CD4-positive, alpha-beta memory T cell (primary cell): ENCODE results near the gene RFX3. TPM values are rescaled to one million over a fixed set of nuclear protein-coding genes. Genes with fewer than 3 reads are reported as not detected.
"Not testable (repeated sequence)": the region's sequence is repeated elsewhere in the genome, so short reads cannot be mapped to it uniquely, and the experiment has no call there.

Source experiments
- CTCF ChIA-PET: fragments of 350-600 bp; sonication (Branson Sonifier 250); formaldehyde crosslinking; loops from one replicate; lab custom pipeline; 2021; ENCODE audit warnings: inconsistent platforms; ENCODE audit not compliant: partially characterized antibody; lab: Charles Lee
- POLR2A ChIA-PET: fragments of 350-600 bp; sonication (Branson Sonifier 250); formaldehyde crosslinking; loops from one replicate; lab custom pipeline; 2021; ENCODE audit not compliant: partially characterized antibody; lab: Charles Lee
- DNase-seq, 5 donors: peaks; one replicate each; pipeline versions ENCODE4 v3.0.0 to v3.0.0-alpha.2; 2020 to 2022; ENCODE audit warnings: mixed read lengths in 1 of 5
- H3K27ac ChIP-seq: one replicate; pipeline ENCODE4 v1.7.0; 2013; ENCODE audit warnings: low read depth, low read length
- H3K27me3 ChIP-seq: 2 replicates; pipeline ENCODE4 v1.7.0; 2013; ENCODE audit warnings: mild to moderate bottlenecking, low read length, moderate library complexity; ENCODE audit not compliant: insufficient read depth
- H3K36me3 ChIP-seq: 2 replicates; pipeline ENCODE4 v1.7.0; 2013; ENCODE audit warnings: mild to moderate bottlenecking, low read length, moderate library complexity; ENCODE audit not compliant: insufficient read depth
- H3K4me1 ChIP-seq: 2 replicates; pipeline ENCODE4 v1.7.0; 2013; ENCODE audit warnings: mild to moderate bottlenecking, low read length, moderate library complexity; ENCODE audit not compliant: insufficient read depth
- H3K4me3 ChIP-seq, 2 donors: one replicate each; pipeline ENCODE4 v1.7.0; 2013; ENCODE audit warnings: low read length in 2 of 2, mild to moderate bottlenecking in 1 of 2
- H3K9me3 ChIP-seq, 2 donors: one replicate each; pipeline ENCODE4 v1.7.0; 2013; ENCODE audit warnings: low read length in 2 of 2, control low read depth in 1 of 2; ENCODE audit not compliant: control insufficient read depth in 1 of 2
- H3K27ac Mint-ChIP-seq, 7 donors: one replicate each; pipeline ENCODE4 v1.8.0; 2020 to 2021; ENCODE audit warnings: mixed read lengths in 7 of 7, mild to moderate bottlenecking in 6 of 7, inconsistent platforms in 3 of 7, moderate library complexity in 3 of 7
- H3K27me3 Mint-ChIP-seq, 2 donors: one replicate each; pipeline ENCODE4 v1.8.0; 2020 to 2021; ENCODE audit warnings: mixed read lengths in 2 of 2
- H3K36me3 Mint-ChIP-seq, 2 donors: one replicate each; pipeline ENCODE4 v1.8.0; 2020 to 2021; ENCODE audit warnings: mixed read lengths in 2 of 2, inconsistent platforms in 1 of 2, mild to moderate bottlenecking in 1 of 2
- H3K4me1 Mint-ChIP-seq, 4 donors: one replicate each; pipeline ENCODE4 v1.8.0; 2020 to 2021; ENCODE audit warnings: mixed read lengths in 4 of 4, mild to moderate bottlenecking in 1 of 4
- H3K4me3 Mint-ChIP-seq, 8 donors: one replicate each; pipeline ENCODE4 v1.8.0; 2020 to 2021; ENCODE audit warnings: mixed read lengths in 8 of 8, mild to moderate bottlenecking in 7 of 8, moderate library complexity in 6 of 8, inconsistent platforms in 3 of 8
- H3K9me3 Mint-ChIP-seq, 8 donors: one replicate each; pipeline ENCODE4 v1.8.0; 2020 to 2021; ENCODE audit warnings: mixed read lengths in 8 of 8, mild to moderate bottlenecking in 5 of 8, inconsistent platforms in 3 of 8, moderate library complexity in 1 of 8
- intact Hi-C: fragments of 100-400 bp; cut with micrococcal nuclease; formaldehyde crosslinking; loops from one replicate; pipeline ENCODE4 v1.15.1; 2023
- polyA plus RNA-seq, 2 donors: library from polyadenylated mRNA; unstranded; fragments of 300-500 nt; fragmentation: Illumina TruSeq; gene quantifications; one replicate each; pipeline ENCODE4 v1.2.3, GENCODE V29; 2021
- total RNA-seq, 2 experiments: library from RNA; stranded (reverse); gene quantifications; one replicate each; pipeline ENCODE4 v1.2.3, GENCODE V29; 2021

The RFX3 gene
- total and polyA plus RNA-seq, 4 experiments from 2014 or later, result 3.0 to 30.8 (median 16.5) TPM

GRCh38 chr9:3332802-3333201 lies 193.0 kb downstream of the RFX3 start:
- Histone ChIP-seq H3K4me1 (no peaks in the 10 kb centered on the region), H3K27ac (no peak overlapping the region), H3K36me3 (peaks cover 3% of the 10 kb centered on the region), H3K4me3 (no peak overlapping the region), H3K9me3 (no peaks in the 10 kb centered on the region), H3K27me3 (no peaks in the 10 kb centered on the region)
- POLR2A ChIA-PET, result no interaction called here
- CTCF ChIA-PET, result interaction anchor here (1.4 kb wide), 1 partner anchor 109 kb away, joined by 7 read pairs; no protein-coding TSS in a partner anchor
- peaks cover 0 to 8% (median 2%) of the 10 kb centered on the region in 4 donors for H3K4me1 Mint-ChIP-seq
- no peak overlapping the region for H3K27ac Mint-ChIP-seq
- intact Hi-C loops, result loop anchor here (5.0 kb wide), 1 partner anchor 109 kb away; no protein-coding TSS in a partner anchor
- no peak for DNase-seq
- no peak overlapping the region for H3K4me3 Mint-ChIP-seq
- no peaks in the 10 kb centered on the region for H3K27me3 Mint-ChIP-seq
- peaks cover 9 to 23% of the 10 kb centered on the region in 2 donors for H3K36me3 Mint-ChIP-seq
- H3K9me3 Mint-ChIP-seq, result no peaks in the 10 kb centered on the region

DNA sequence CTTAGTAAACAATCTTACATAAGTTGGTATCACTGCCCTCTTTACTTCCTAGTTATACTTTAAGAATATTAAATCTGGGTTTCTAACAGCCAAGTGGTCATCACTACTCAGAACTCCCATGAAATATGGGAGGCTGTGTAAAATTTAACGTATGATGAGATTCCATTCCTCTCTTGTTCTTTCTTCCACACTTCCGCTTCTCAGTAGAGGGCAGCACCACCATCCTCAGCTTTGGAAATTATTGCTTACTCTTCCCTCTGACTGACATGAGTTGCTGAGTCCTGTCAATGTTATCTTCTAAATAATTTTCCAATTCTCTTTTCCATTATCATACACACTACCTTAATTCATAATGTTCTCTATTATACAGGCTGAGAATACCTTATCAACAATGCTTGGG lies 194.0 kb downstream of the RFX3 start:
- intact Hi-C loops, result loop anchor here (5.0 kb wide), 1 partner anchor 110 kb away; no protein-coding TSS in a partner anchor
- no peak for DNase-seq
- POLR2A ChIA-PET, result no interaction called here

DNA sequence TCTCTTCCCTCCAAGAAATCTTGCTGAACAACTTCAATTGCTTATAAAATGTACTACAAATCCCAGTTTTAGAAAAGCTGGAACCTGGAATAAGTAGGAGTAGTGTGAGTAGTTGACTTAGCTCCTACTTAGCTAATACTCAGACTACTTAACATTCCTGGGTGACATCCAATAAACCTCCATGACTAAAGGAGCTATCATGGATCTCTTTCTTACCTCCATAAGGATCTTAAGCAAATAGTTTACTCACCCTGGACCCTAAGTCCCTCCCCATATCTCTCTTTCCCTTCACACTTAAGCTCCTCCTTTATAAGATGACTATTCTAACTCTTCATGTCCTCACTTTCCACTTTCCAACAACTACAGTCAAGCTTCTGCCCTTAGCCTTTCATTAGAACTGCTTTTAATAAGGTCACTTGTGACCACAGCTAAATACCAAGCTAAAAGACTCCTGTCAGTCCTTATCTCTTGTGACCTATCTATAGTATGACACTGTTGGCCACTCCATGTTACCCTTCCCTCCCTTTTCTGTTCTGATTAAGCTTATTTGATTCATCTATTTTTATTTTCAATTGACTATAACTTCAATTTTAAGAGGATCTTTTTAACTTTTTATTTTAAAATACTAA lies 194.9 kb downstream of the RFX3 start:
- no peak overlapping the region for H3K27ac Mint-ChIP-seq
- POLR2A ChIA-PET, result interaction anchor here (0.7 kb wide), 1 partner anchor 196 kb away, joined by 3 read pairs; no protein-coding TSS in a partner anchor
- intact Hi-C loops, result loop anchor here (5.0 kb wide), 1 partner anchor 111 kb away; no protein-coding TSS in a partner anchor

More for the DNA sequence above, 194.0 kb downstream of the RFX3 start:
- Mint-ChIP-seq H3K9me3 (no peaks in the 10 kb centered on the region), H3K4me1 (peaks cover 0 to 1% (median under 1%) of the 10 kb centered on the region in 4 donors), H3K27ac (no peak overlapping the region), H3K27me3 (no peaks in the 10 kb centered on the region), H3K36me3 (peaks cover 9 to 18% of the 10 kb centered on the region in 2 donors), H3K4me3 (no peak overlapping the region)
- Histone ChIP-seq H3K27me3 (no peaks in the 10 kb centered on the region), H3K36me3 (peaks cover 3% of the 10 kb centered on the region), H3K27ac (no peak overlapping the region), H3K4me3 (no peak overlapping the region), H3K4me1 (no peaks in the 10 kb centered on the region), H3K9me3 (no peaks in the 10 kb centered on the region)
- CTCF ChIA-PET, result no interaction called here

GRCh38 chr9:3329361-3329760 lies 196.4 kb downstream of the RFX3 start:
- Mint-ChIP-seq H3K27ac (no peak overlapping the region), H3K4me1 (peaks cover 0 to 1% (median 0%) of the 10 kb centered on the region in 4 donors), H3K9me3 (no peaks in the 10 kb centered on the region), H3K36me3 (peaks cover 8 to 18% of the 10 kb centered on the region in 2 donors), H3K27me3 (no peaks in the 10 kb centered on the region), H3K4me3 (no peak overlapping the region)
- ChIA-PET CTCF (interaction anchor here (1.6 kb wide), 1 partner anchor 112 kb away, joined by 9 read pairs; no protein-coding TSS in a partner anchor), POLR2A (no interaction called here)
- Histone ChIP-seq H3K27ac (no peak overlapping the region), H3K4me1 (no peaks in the 10 kb centered on the region), H3K36me3 (peaks cover 3% of the 10 kb centered on the region), H3K9me3 (no peaks in the 10 kb centered on the region), H3K4me3 (no peak overlapping the region), H3K27me3 (no peaks in the 10 kb centered on the region)
- intact Hi-C loops, result no loop called here
- no peak for DNase-seq

More for the DNA sequence above, 194.9 kb downstream of the RFX3 start:
- CTCF ChIA-PET, result interaction anchor here (1.6 kb wide), 1 partner anchor 110 kb away, joined by 9 read pairs; no protein-coding TSS in a partner anchor
- H3K4me3 ChIP-seq, result no peak overlapping the region
- Mint-ChIP-seq H3K36me3 (peaks cover 9 to 17% of the 10 kb centered on the region in 2 donors), H3K9me3 (no peaks in the 10 kb centered on the region), H3K4me1 (peaks cover 0 to 1% (median 0%) of the 10 kb centered on the region in 4 donors), H3K27me3 (no peaks in the 10 kb centered on the region), H3K4me3 (no peak overlapping the region)
- peaks cover 3% of the 10 kb centered on the region for H3K36me3 ChIP-seq
- no peak for DNase-seq
- no peaks in the 10 kb centered on the region for H3K9me3 ChIP-seq
- H3K4me1 ChIP-seq, result no peaks in the 10 kb centered on the region
- no peak overlapping the region for H3K27ac ChIP-seq
- no peaks in the 10 kb centered on the region for H3K27me3 ChIP-seq

DNA sequence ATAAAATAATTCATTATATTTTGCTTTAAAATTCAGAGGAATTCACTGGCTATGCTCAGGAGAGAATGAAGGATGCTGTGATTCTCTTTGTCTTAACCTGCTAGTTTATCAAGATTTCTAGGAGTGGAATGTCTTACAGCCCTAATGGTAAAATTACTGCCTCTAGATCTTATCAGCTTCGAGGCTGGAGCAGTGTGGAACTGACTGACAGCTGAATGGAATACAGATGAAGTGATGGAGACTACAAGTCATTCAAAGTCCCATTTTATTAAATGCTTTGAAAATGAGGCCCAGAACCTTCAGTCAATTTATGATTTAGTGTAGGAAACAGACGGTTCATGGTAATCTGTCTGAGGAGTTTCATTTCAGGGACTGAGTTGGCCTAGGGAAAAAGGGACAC lies 202.1 kb downstream of the RFX3 start:
- H3K4me1 Mint-ChIP-seq, result peaks cover 0 to 5% (median under 1%) of the 10 kb centered on the region in 4 donors
- DNase-seq, result no peak
- Histone ChIP-seq H3K27ac (no peak overlapping the region), H3K4me3 (no peak overlapping the region), H3K4me1 (no peaks in the 10 kb centered on the region), H3K9me3 (peaks cover 0 to 5% of the 10 kb centered on the region in 2 donors), H3K36me3 (no peaks in the 10 kb centered on the region), H3K27me3 (no peaks in the 10 kb centered on the region)
- no peak overlapping the region for H3K4me3 Mint-ChIP-seq
- POLR2A ChIA-PET, result no interaction called here
- intact Hi-C loops, result no loop called here
- CTCF ChIA-PET, result no interaction called here
- H3K36me3 Mint-ChIP-seq, result peaks cover 15 to 23% of the 10 kb centered on the region in 2 donors
- peak overlapping the region in 1 of 7 donors; percentile 18 for H3K27ac Mint-ChIP-seq
- peaks cover 0 to 5% (median 3%) of the 10 kb centered on the region in 8 donors for H3K9me3 Mint-ChIP-seq
- H3K27me3 Mint-ChIP-seq, result no peaks in the 10 kb centered on the region

- Histone ChIP-seq H3K27me3 (no peaks in the 10 kb centered on the region), H3K27ac (no peak overlapping the region), H3K4me1 (no peaks in the 10 kb centered on the region), H3K9me3 (peaks cover 0 to 6% of the 10 kb centered on the region in 2 donors), H3K4me3 (no peak overlapping the region), H3K36me3 (no peaks in the 10 kb centered on the region)
- no peak overlapping the region for H3K27ac Mint-ChIP-seq
- intact Hi-C loops, result no loop called here
- no peaks in the 10 kb centered on the region for H3K27me3 Mint-ChIP-seq
- peaks cover 0 to 18% (median 4%) of the 10 kb centered on the region in 8 donors for H3K9me3 Mint-ChIP-seq
- peaks cover 0 to 6% (median 4%) of the 10 kb centered on the region in 4 donors for H3K4me1 Mint-ChIP-seq
- CTCF ChIA-PET, result no interaction called here
- H3K36me3 Mint-ChIP-seq, result peaks cover 32 to 39% of the 10 kb centered on the region in 2 donors
- DNase-seq, result no peak
- H3K4me3 Mint-ChIP-seq, result no peak overlapping the region
- POLR2A ChIA-PET, result no interaction called here
Observed at GRCh38 chr9:3321186-3321585, 204.6 kb downstream of the RFX3 start.

DNA sequence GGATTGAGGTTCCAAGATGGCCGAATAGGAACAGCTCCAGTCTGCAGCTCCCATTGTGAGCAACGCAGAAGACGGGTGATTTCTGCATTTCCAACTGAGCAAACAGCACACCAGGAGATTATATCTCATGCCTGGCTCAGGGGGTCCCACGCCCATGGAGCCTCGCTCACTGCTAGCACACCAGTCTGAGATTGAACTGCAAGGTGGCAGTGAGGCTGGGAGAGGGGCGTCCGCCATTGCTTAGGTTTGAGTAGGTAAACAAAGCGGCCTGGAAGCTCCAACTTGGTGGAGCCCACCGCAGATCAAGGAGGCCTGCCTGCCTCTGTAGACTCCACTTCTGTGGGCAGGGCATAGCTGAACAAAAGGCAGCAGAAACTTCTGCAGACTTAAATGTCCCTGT lies 213.2 kb downstream of the RFX3 start:
- CTCF ChIA-PET, H3K9me3 Mint-ChIP-seq, H3K4me3 ChIP-seq, intact Hi-C loops, H3K27ac ChIP-seq, POLR2A ChIA-PET, DNase-seq, H3K36me3 ChIP-seq, H3K27ac Mint-ChIP-seq, H3K4me3 Mint-ChIP-seq, H3K9me3 ChIP-seq, H3K27me3 Mint-ChIP-seq, H3K27me3 ChIP-seq, H3K4me1 ChIP-seq: not testable (repeated sequence)
- Mint-ChIP-seq H3K4me1 (peaks cover 2 to 16% (median 10%) of the 10 kb centered on the region in 4 donors), H3K36me3 (peaks cover 41 to 63% of the 10 kb centered on the region in 2 donors)
